GM21367 (cell line): Measurements from ENCODE around the gene FBXO24.
"Not testable (repeated sequence)": the region's sequence is repeated elsewhere in the genome, so short reads cannot be mapped to it uniquely, and the experiment has no call there.

Experiments used
- ATAC-seq: cut with Tn5 transposase; IDR thresholded peaks from one replicate; pipeline ENCODE4 v1.9.1; 2021; ENCODE audit not compliant: unreplicated experiment

FBXO24 gene

DNA sequence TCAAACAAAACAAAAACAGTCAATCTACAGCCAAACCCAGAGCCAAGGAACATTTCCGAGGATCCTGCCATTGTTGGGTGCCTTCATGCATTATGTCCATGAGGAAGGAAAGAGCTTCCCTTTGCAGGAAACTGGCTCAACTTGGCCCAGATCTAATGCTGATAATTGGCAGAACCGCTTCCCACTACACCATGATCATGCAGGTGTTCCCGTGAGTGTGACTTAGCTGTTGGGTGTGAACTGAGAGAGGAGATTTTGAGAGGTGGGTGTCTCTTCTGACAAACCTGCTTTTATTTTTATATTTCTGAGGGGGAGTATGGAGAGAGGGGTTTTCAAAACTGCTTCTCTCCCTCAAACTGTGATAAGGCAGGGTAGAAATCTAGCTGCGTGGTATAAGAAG, 27.0 kb upstream of the FBXO24 start:
- ATAC-seq = no peak

- no peak for ATAC-seq
Measured at GRCh38 chr7:100561491-100562194, 24.5 kb upstream of the FBXO24 start.

- no peak for ATAC-seq
Measured at GRCh38 chr7:100562195-100563099, 23.7 kb upstream of the FBXO24 start.

GRCh38 chr7:100563100-100563564, 23.0 kb upstream of the FBXO24 start:
- ATAC-seq = no peak

DNA sequence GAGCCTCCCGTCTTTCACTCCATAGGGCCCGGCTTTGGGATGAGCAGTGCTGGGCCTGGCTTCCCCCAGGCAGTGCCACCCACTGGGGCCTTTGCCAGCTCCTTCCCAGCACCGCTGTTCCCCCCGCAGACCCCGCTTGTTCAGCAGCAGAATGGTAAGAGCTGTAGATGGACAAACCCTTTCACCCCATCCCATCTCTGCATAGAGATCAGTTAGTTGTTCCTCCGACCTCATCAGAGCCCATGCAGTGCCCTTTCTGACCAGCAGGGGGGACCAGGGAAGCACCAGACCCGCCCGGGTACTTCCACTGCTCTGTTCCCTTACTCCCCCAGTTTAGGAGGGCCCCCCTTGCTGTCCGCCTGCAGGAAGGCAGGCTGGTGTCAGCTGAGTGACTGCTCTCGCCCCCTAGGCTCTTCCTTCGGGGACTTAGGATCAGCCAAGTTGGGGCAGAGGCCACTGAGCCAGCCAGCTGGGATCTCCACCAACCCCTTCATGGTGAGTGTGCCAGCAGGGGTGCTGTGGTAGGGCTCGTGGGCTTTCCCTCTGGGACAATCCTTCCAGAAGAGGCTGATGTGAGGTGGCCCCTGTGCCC, 22.2 kb upstream of the FBXO24 start:
- no peak for ATAC-seq

DNA sequence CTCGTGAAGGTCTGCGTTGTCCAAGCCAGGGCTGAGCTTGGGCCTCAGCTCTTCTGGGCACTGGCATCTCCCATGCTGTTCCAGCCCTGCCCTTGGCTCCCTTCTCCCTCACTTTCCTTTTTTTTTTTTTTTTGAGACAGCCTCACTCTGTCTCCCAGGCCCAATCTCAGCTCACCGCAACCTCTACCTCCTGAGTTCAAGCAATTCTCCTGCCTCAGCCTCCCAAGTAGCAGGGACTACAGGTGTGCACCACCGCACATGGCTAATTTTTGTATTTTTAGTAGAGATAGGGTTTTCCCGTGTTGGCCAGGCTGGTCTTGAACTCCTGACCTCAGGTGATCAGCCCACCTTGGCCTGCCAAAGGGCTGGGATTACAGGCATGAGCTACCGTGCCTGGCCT, 21.7 kb upstream of the FBXO24 start:
- ATAC-seq = not testable (repeated sequence)

GRCh38 chr7:100565133-100565571, 21.0 kb upstream of the FBXO24 start:
- ATAC-seq = no peak

- no peak for ATAC-seq
Measured at GRCh38 chr7:100566018-100566531, 20.1 kb upstream of the FBXO24 start.

DNA sequence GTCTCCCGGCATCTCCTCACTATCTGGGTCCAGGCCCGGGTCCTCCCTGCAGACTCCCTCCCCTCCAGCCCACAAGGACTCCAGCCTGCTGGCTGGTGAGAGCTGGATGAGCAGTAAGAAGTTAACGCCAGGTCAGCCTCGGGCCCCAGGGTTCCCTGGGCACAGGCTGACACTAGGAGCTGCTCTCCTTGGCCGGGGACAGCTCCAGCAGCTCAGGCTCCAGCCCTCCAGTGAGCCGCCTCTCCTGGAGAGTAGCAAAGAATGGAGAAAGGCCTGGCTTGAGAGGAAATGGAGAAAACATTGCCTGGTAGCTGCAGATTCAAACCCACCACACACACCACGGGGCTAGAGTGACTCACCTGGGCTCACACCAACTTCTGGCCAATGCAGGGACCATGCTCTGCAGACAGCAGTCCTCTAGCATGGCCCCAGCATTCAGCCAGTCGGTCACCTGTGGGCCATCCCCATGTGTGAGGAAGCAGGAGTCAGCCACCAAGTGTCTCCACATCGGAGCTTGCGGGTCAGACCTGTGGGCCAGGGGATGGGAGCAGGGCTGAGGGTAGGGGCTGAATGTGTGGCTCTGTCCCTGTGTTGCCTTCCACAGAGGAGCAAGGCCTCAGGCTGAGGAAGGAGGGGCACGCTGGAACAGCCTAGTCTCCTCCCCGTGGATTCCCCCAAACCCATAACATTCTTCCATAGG, 18.9 kb upstream of the FBXO24 start:
- ATAC-seq = no peak

GRCh38 chr7:100567751-100568175, 18.4 kb upstream of the FBXO24 start:
- ATAC-seq = no peak

- ATAC-seq = no peak
Measured at GRCh38 chr7:100568176-100568895, 17.8 kb upstream of the FBXO24 start.

DNA sequence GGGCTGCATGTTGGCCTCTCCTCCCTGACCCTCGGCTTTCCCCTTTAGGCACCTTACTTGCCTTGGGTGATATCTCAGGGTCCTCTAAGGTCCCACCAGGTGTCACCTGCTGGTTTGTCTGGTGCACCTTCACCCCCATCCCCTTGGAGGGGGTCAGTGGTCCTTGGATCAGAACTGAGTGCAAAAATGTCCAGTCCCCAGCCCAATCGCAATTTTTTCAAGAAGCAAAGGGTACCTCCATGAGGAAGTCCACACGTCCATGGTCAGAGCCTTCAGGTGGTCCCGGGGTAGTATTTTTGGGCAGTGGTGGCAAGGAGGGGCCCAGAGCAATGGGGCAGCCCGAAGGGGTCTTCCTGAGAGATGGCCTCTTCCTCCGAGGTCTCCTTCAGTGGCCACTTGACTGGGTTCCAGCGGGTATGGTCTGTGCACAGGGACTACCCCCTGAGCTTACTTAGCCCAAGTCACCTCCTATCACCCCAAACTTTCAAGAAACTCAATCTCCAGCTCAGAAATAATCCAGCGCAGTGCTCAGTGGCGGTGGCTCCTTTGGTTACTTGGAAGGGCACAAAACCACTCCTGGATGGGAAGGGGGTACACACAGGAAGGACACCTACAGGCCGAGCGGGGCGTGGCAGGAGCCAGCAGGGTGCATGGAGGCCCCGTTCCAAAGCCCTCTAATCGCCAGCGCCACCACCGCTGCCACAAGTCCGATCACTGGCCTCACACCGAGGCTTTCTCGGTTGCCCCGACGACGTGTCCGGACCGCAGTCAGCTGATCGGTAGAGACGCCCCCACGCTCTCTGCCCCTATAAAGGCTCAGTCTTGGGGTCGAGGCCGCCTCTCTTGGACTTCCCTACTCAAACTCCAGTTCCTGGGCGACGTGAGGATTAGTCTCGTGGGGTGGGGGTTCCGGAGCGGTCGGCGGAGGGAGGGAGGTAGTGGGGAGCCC, 17.0 kb upstream of the FBXO24 start:
- ATAC-seq = no peak

DNA sequence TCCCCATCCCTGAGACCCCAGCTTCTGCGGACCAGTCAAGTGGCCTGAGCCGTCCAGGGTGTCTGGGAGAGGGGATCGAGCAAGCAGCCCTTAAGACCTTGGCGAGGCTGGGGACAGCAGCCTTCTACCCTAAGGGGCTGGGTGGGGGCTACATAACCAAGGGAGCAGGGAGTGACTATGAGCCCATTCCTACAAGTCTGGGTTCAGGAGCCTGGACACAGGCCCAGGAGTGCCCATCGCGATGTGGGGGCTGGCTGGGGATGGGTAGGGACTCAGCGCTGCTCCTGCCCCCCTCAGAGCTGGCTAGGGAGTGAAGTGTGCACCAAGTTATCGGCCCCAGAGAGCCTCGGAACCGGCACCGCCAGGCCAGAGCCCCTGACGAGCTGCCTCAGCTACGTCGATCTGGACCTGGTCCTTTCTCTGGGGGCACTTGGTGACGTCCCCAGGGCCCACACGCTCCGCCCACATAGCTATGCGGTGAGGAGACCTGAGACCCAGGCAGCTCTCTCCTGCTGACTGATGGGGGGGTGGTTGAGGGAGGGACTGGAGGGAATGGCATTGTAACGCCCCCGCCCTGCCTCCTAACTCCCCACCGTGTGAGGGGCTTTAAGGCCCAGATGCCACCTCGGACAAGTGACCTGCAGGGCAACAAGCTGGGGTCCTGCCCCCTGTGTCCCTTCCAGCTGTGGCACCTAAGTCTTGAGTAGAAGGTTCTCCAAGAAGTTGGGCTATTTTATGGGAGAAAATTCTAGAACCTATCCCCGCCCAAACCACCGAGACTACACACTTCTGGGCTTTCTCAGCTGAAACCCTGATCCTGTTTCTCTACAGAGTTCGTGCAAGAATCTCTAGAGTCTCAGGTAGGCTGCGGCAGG, 14.9 kb upstream of the FBXO24 start:
- no peak for ATAC-seq

DNA sequence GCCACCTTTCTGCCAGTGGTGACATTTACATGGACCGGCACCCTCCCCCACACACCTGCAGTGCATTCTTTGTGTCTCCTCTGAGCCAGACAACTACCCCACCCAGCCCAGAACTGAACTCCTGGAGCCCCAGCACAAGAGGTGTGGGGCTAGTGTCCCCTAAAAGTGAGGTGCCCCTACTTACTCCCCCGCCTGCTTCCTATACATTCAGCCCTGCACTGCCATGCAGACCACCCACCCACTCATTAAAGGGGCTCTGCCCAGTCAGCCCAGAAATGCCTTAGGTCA, 14.4 kb upstream of the FBXO24 start:
- no peak for ATAC-seq

GRCh38 chr7:100572281-100572948, 13.7 kb upstream of the FBXO24 start:
- ATAC-seq = no peak

DNA sequence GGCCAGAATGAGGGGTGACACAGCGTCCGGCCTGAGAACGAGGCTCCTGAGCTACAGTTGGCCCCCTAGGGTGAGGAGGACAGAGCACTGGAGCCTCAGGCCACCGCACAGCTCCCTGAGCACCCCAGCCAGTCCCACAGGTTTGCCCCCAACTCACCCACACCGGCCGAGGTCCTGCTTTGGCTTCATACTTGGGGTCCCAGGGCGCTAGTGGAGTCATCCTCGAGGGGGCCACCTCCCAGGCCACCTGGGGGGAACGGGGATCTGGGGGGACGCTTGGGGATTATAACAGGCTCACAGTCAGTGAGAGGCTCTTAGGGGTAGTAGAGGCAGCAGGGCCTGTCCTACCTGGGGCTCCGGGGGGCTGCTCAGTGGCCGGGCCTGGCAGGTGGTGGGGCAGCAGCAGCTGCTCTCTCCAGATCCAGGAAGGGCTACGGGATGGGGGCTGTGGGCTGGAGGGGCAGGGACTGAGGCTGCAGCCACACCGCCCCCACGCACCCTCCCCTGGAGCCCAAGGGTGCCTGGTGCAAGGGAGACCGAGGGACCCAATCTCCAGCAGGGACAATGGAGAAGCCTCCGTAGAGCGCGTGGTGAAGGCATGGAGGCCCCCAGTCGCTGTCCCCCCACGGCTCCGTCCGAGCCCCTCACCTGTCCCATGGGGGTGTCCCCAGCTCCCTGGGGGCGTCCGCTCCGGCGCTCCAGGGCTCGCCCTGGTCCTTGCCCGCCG, 13.0 kb upstream of the FBXO24 start:
- ATAC-seq = no peak

DNA sequence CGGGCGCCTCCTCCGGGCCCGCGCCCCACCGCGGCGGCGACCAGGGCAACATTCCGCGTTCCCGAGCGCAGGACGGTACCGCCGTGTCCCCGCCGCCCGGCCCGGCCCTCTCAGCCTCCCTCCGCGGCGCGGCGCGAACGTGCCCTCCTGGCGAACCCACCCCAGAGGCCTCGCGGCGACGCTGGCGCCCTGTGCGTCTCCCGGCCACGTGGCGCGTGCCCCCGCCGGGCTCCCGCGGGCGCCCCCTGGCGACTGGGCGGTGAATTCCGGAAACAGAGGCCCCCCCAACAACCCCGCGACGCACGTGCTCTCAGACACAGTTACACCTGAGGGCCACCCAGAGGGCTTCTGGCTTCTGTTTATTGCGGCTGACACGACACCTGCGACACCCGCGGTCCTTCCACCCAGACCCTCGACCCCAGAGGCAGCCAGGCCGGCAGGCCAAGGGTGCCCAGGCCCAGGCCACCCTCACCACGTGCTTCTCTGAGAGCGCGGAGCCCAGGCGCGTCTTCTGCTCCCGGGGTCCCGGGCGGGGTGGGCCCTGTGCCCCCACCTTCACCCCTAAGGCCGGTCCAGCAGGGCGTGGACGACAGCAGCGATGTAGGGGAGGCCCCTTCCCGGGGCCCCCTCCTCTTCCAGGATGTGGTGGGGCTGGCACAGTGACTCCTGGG, 12.3 kb upstream of the FBXO24 start, which contains the start of gene SAP25:
Gene SAP25 (minus strand): TSS at position 210 of the 671 bp plus-strand sequence. CDS start 158 bp downstream, at position 52.
- ATAC-seq = no peak
